Globus pallidus (tissue), 1 donor: ENCODE measurements around the gene USP11.

ENCODE experiments used
- DNase-seq: peaks from one replicate; pipeline ENCODE4 v3.0.0-alpha.2; 2015; ENCODE audit warnings: low spot score

The USP11 gene

DNA sequence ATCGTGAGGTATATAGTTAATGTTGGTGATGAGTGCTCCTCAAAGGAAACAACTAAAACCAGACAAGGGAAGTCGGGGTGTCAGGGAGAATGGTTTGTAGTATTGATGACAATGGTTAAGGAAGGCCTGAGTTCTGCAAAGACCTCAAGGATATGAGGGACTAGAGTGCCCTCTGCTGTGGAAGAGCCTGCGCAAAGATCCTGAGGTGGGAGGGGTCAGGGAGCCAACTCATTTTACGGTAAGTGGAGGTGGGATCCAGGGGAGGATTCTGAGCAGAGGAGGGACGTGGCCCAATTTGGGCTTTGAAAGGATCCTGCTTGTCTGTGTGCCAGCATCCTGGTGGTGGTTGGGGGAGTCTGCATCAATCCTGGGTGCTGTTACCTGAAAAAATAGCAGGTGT lies 27.8 kb upstream of the USP11 start:
- no peak for DNase-seq

DNA sequence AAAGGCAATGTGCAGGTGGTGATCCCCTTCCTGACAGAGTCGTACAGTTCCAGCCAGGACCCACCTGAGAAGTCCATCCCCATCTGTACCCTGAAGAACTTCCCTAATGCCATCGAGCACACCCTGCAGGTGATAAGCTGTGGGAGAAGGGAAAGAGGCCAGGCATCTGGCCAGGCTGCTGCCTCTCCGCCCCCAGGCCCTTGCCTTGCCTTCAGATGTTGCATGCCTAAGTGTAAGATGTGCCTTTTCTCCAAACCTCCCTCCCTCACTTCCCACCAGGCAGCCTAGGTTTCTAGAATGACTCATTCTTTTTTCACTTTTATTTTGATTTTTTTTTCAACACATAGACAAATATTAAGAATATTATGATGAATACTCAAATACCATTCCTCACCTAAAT lies 26.5 kb upstream of the USP11 start:
- DNase-seq = no peak

DNA sequence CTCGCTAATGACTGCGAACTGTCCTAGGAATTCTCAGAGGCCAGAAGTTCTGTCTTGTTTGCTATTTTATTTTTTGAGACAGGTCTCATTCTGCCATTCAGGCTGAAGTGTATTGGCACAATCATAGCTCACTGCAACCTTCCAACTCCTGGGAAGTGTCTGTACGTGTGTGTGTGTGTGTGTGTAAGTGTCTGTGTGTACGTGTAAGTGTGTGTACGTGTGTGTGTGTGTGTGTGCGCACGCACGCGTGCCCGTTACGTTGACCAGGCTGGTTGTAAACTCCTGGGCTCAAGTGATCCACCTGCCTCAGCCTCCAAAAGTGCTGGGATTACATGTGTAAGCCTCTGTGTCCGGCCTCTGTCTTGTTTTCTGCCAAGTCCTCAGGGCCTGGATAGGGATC lies 24.7 kb upstream of the USP11 start:
- no peak for DNase-seq

DNA sequence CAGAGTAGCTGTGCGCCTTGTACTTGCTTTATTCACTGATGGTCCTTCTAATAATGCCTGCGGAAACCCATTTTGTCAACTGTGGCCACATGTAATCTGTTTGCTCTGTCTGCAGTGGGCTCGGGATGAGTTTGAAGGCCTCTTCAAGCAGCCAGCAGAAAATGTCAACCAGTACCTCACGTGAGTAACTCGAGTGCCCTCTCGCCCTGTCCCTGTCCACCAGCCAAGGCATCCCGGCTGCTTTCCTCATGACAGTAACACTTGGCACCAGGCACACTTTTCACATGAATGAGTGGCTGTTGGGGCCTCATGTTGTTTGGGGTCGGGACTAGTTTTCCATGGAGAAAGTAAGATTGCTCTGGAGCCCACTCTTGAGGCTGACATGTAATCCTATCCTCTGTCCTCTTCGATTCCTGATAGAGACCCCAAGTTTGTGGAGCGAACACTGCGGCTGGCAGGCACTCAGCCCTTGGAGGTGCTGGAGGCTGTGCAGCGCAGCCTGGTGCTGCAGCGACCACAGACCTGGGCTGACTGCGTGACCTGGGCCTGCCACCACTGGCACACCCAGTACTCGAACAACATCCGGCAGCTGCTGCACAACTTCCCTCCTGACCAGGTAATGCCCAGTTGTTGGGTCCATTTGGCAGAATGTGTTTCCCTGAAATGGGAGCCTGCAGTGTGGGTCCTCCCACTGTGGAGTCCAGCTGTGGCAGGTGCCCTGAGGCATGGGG lies 23.1 kb upstream of the USP11 start:
- DNase-seq = peak; percentile 41

DNA sequence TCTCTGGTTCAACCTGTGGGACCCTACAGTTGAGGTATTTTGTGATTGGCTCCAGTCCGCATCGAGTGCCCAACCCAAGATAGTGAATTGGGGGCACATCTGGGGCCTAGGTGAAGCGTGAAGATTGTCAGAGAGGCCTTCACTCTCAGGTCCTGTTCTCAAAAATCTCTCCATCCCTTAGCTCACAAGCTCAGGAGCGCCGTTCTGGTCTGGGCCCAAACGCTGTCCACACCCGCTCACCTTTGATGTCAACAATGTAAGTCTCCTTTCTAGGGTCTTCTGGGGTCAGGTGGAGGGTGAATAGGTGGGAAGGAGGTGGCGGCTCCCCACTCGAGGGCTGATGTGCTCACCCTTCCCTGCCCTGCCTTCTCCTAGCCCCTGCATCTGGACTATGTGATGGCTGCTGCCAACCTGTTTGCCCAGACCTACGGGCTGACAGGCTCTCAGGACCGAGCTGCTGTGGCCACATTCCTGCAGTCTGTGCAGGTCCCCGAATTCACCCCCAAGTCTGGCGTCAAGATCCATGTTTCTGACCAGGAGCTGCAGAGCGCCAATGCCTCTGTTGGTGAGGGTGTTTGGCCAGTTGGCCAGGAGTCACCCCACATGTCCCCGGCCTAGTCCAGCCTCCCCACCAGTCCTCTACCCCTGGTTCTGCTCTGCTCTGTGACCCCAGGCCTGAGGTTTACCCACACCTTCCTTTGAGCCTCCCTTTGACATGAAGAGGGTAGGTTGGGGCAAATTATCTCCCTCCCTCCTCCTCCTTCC lies 22.0 kb upstream of the USP11 start:
- no peak for DNase-seq

DNA sequence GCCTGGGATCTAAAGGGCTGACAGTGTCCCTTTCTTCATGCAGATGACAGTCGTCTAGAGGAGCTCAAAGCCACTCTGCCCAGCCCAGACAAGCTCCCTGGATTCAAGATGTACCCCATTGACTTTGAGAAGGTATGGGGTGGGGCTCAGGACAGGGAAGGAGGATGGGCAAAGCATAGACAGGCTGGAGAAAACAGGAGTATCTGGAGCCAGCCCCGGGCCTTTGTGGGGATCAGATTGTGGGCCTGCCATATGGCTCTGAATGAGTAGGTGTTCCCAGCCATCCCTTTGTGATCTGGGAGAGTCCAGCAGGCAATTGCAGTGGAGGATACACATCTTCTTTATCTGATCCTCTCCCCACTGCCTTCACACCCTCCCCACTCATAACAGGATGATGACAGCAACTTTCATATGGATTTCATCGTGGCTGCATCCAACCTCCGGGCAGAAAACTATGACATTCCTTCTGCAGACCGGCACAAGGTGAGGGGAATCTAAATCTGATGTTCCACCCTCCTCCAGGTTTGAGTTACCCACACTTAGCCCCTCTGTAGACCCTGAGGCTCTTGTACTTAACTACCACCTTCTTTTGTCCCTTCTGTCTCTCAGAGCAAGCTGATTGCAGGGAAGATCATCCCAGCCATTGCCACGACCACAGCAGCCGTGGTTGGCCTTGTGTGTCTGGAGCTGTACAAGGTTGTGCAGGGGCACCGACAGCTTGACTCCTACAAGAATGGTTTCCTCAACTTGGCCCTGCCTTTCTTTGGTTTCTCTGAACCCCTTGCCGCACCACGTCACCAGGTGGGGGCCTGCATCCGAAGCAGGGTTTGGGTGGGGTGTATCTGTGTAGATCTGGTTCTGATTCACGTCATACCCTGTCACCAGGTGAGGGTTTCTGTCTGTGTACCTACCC lies 20.2 kb upstream of the USP11 start:
- DNase-seq = no peak

DNA sequence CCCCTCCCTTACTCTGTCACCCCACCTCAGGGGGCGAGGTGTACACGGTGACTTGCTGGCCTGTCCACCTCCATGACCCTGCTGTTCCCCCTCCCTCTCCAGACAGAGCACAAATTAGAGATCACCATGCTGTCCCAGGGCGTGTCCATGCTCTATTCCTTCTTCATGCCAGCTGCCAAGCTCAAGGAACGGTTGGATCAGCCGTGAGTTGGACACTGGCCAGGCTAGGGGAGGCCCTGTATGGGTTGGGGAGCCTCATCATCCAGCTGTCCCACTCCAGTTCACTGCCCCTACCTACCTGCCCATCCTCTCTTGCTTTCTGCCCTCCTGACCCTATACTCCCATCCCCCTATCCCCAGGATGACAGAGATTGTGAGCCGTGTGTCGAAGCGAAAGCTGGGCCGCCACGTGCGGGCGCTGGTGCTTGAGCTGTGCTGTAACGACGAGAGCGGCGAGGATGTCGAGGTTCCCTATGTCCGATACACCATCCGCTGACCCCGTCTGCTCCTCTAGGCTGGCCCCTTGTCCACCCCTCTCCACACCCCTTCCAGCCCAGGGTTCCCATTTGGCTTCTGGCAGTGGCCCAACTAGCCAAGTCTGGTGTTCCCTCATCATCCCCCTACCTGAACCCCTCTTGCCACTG lies 18.3 kb upstream of the USP11 start:
- DNase-seq = no peak

DNA sequence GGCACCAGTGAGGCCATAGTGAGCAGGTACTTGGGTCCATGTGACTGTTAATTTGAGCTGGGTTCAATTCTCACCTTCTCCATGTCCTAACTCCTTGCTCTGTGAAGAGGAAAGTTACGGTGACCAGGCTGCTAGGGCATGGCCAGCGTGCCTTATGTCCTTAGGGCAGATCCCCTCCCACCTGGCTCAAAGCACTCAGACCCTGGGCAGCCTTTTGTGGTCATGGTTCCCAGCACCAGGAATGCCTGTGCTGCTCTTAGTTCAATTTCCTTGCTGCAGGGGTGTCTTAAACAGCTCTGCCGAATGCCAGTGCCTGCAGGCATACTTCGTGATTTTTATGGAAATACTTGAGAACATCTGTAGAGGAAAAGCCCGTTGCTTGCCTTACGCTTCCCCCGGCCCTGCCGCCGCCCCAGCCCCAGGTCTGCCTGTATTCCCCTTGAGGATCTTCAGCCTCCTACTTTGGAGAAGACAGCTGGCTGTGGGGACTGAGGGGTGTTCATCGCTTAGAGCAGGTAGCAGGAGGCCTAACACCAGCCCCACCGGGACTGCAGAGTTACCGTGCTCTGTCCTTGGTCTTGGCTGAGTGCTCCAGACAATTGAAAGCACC lies 17.4 kb upstream of the USP11 start:
- DNase-seq = no peak

DNA sequence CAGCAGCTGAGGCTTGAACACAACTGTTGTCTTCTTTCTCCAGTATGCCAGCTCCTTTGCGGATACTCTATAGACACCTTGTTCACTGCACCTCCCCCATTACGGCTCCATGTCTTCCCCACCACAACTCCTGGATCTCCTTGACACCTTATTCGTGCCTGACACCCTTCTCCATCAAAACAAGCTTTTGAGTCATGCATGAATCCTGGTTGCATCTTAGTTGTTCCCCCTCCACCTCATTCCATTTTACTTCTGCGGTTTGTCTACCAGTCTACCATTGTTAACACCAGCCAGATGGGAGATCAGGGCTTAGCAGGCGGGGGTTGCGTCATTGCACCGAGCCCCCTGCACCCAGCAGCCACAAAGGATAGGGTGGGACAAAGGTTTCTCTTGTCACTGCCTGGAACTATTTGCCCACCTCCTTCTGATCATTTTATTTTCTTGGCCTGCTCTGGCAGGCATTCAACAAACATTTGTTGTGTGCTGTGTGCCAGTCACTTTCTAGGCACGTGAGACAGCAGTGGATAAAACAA lies 16.4 kb upstream of the USP11 start:
- no peak for DNase-seq

DNA sequence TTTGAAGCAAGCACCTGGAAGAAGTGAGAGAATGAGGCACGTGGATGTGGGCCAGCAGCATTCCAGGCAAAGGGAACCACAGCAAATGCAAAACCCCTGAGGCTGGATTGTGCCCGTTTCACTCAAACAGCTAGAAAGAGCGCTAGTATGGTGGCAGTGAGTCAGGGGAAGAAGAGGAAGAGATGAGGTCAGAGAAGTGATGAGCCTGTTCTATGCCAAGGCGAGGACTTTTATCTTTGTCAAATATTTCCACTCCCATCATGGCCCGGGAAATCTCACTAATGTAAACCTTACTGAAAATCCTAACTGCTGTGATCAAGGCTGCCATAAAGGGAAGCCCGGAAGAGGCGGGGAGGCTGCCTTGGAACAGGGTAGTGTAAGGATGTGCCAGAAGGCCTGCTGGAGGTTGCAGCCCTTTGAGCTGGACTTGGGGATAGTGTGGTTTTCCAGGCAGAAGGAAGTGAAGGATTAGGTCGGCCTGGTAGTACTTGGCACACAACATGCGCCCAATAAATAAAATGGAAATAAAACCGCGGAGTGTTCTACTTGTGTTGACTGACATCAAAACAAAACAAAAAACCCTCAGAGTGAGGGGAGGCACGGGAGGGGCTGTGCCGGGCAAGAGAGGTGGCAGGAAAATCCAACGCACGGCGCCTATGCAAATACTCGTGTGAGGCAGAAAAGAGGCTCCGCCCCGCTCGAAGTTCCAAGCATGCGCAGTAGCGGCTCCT lies 15.5 kb upstream of the USP11 start:
- DNase-seq = no peak

DNA sequence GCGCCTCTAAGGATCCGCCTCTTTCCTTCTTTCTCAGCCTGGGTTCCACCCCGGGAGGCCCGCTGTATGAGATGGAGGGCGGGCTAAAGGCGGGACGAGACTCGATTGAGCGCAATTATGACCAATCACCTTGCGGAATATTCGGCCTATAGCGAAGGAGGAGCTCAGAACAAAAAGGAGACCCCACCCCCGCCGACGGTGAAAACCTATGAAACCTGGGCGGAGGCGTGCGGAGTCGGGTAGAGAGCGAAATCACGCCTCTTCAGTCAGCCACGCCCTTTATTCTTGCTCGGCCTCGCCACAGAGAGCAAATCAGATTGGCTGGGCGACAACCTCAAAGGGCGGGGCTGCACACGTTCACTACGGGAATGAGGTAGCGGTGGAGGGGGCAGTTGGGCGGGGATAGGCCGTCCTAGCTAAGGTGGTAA lies 14.9 kb upstream of the USP11 start:
- DNase-seq = peak; percentile 97

DNA sequence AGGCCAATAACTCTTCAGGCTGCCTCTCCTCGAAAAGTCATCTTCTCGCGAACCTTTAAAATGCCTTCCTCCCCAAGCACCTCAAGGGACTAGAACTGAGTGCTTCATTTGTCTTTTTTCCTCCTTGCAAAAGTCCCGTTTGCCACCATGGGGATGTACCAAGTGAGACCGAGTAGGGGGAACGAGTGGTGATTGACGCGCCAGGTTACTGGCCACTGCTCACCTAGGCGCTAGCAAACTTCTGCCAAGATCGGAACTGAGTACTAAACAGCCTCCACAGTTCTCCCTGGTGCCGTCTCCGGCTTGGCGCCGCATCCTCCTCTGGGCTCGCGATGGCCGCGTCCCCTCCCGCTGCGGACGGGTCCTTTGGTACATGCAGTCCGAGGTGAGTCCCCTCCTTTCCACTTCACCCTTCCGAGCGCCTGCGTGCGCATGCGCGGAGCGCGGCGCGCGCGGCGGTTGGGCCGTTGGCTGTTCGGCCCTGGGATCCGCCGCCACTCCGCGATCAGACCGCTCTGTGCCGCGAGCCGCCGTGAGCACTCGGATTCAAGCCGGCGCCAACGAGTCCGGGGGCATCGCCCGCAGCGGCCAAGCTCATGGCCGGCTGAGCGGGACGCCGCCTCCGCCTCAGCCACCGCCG lies 14.4 kb upstream of the USP11 start, which contains the start of gene CDK16:
CDK16 (plus strand) TSS at position 402 of the 640 bp plus-strand sequence. CDS start 4,877 bp downstream, outside the sequence.
- peak; percentile 74 for DNase-seq

DNA sequence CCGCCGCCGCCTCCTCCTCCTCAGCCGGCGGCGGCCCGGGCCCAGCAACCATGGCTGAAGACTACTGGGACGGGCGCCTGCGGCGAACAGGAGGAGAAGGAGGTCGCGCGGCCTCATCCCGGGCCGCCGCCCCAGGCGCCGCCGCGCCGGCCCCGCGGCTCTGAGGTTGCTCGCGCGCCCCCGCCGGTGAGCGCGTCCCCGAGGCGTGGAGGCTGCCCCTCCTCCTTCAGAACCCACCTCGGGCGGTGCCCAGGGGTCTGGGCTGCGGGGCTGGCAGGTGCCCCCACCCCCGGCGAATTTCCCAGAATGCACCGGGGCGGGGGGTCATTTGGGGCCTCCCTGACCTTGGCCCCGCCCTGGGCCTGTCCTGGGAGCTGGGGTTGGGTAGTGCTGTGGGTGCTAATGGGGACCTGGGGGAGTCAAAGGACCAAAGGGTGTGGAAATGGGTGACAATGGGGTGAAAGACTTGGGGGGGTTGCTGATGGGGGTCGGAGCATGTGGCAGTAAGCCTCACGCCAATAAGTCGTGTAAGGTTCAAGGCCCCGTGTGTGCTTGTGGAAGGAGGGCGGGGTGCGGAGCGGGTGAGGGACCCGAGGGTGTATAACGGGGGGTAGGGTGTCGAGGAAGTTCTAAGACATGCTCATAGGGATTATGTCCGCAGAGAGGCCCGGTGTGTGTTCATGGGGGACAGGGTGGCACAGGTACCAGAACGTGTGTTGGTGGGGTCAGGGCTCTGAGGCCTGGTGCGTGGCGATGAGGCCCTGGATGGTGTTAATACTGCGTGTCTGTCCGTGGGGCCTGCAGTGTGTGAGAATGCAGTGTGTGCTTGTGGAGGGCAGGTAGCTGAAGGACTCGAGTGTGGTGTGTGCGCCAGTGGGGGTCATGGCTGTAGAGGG lies 13.6 kb upstream of the USP11 start:
- no peak for DNase-seq

DNA sequence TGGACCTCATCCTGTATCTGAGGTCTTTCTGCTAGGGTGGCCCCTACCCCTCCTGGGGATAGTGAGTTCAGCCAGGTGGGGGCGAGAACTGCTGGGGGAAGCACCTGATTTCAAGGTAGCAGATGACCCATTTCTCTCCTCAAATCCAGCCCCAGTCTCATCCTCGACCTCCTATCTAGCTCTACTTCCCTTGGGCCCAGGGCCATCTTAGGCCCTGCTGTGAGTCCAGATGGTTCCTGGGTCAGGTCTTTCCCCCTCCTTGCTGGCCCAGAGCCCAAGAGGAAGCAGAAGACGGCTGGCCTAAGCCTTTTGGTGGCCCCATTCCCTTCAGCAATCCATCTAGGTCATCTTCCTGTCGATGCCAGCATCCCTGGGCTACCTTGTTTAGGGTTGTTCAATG lies 11.1 kb upstream of the USP11 start:
- no peak for DNase-seq

DNA sequence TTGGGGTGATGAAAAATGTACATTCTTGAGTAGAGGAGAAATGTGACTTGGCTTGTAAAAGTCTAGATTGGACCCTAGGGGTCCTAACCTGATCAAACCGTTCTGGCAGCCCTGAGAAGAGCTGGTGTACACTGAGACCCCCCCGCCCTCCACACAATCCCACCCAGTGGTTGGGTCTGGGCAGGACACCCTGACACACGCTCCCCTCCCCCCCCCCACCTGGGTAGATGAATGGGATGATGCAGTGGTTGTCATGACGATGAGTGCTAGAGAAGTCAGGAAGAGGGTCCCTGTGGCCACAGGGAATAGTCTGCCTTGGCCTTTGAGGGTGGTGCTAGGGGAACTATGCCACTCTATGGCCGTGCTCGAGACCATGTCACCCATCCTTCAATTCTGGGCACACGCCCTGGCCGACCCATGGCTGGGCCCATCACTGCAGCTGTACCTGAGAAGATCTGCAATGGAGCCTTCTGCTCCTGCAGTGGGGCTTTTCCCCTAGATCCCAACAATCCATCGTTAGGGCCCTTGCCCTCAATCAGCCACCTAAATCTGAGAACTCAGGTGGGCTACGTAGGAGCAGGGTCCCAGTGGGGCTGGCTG lies 10.0 kb upstream of the USP11 start:
- DNase-seq = no peak

DNA sequence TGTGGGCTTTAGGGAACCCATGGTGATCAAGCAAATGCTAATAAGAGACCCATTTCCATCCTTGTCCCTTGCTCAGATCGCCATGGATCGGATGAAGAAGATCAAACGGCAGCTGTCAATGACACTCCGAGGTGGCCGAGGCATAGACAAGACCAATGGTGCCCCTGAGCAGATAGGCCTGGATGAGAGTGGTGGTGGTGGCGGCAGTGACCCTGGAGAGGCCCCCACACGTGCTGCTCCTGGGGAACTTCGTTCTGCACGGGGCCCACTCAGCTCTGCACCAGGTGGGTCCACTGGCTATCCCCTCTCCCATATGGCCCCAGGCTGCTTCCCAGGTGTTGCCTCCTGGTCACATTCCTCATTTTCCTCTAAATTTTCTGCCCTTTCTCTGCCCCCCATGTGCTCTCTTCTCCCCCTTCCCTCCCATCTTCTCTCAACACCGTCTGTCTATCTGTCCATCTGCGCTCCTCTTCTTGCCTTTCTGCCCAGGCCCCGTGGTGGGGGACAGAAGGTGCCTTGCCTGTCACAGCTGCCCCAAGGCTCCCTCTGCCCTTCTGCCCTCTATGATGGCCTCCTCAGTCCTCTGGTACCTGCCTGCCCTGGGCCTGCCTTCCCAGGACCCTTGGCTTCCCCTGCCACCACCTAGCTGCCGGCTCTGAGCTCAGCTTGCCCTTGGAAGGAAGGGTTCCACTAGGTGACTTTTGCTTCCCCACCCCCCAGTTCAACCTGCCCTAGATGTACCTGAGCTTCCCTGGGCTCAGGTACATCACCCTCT lies 9.1 kb upstream of the USP11 start:
- DNase-seq = no peak

DNA sequence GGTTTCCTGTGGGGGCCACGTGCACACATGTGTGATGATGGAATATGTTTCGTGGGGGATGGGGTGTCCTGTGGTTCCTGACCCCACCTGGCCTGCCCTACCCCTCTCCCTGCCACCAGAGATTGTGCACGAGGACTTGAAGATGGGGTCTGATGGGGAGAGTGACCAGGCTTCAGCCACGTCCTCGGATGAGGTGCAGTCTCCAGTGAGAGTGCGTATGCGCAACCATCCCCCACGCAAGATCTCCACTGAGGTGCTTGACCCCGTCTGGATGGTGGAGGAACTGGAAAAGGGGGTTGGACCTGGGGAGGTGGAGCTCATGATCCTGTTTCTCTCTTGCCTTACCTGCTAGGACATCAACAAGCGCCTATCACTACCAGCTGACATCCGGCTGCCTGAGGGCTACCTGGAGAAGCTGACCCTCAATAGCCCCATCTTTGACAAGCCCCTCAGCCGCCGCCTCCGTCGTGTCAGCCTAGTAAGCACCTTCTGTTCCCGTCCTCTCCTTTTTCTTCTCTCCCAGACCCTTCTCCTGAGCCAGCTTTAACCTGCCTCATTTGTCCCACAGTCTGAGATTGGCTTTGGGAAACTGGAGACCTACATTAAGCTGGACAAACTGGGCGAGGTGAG lies 8.4 kb upstream of the USP11 start:
- DNase-seq = no peak
